Activated CD8-positive, alpha-beta T cell treated with anti-CD3 and anti-CD28 coated beads, Interleukin-2, amount 10 ng/mL, durations not matched to agents 7 days and 5 days (primary cell): ENCODE measurements around the gene CMTM3. TPM values are rescaled to one million over a fixed set of nuclear protein-coding genes. Genes with fewer than 3 reads are reported as not detected.
"Not testable (repeated sequence)": the region's sequence is repeated elsewhere in the genome, so short reads cannot be mapped to it uniquely, and the experiment has no call there.

Experiments used
- ATAC-seq: fragments of 150-1000 bp; cut with Tn5 transposase; one replicate; pipeline ENCODE4 v1.10.0; 2021; ENCODE audit warnings: moderate library complexity
- CTCF ChIA-PET: fragments of 350-600 bp; sonication (Branson Sonifier 250); formaldehyde crosslinking; loops from one replicate; lab custom pipeline; 2021; ENCODE audit warnings: antibody characterized with exemption; lab: Charles Lee
- POLR2A ChIA-PET: fragments of 350-600 bp; sonication (Branson Sonifier 250); formaldehyde crosslinking; loops from one replicate; lab custom pipeline; 2021; ENCODE audit warnings: antibody characterized with exemption; lab: Charles Lee
- DNase-seq: peaks from one replicate; pipeline ENCODE4 v3.0.0-alpha.2; 2020
- H3K27ac Mint-ChIP-seq: one replicate; pipeline ENCODE4 v1.8.0; 2021; ENCODE audit warnings: mild to moderate bottlenecking, mixed read lengths
- H3K27me3 Mint-ChIP-seq: one replicate; pipeline ENCODE4 v1.8.0; 2021; ENCODE audit warnings: low read depth, mixed read lengths
- H3K36me3 Mint-ChIP-seq: one replicate; pipeline ENCODE4 v1.8.0; 2021; ENCODE audit warnings: low read depth, mixed read lengths
- H3K4me1 Mint-ChIP-seq: one replicate; pipeline ENCODE4 v1.8.0; 2021; ENCODE audit warnings: low read depth, mixed read lengths
- H3K4me3 Mint-ChIP-seq: one replicate; pipeline ENCODE4 v1.8.0; 2021; ENCODE audit warnings: mild to moderate bottlenecking, mixed read lengths
- H3K9me3 Mint-ChIP-seq: one replicate; pipeline ENCODE4 v1.8.0; 2022; ENCODE audit warnings: mixed read lengths; ENCODE audit not compliant: insufficient read depth
- total RNA-seq, 2 experiments: library from RNA; stranded (reverse); gene quantifications; one replicate each; pipeline ENCODE4 v1.2.3, GENCODE V29; 2021

Gene CMTM3
- total RNA-seq, 2 experiments from 2014 or later = 102 to 104 TPM

- H3K4me1 Mint-ChIP-seq = peaks cover 16% of the 10 kb centered on the region
- no peak for ATAC-seq
- POLR2A ChIA-PET = no interaction called here
- CTCF ChIA-PET = interaction anchor here (0.9 to 4.1 kb wide), 4 partner anchors 9 to 220 kb away, joined by 3 to 68 read pairs (median 8); partner anchors contain the start of gene DYNC1LI2
- no peak overlapping the region for H3K27ac Mint-ChIP-seq
- peaks cover 7% of the 10 kb centered on the region for H3K27me3 Mint-ChIP-seq
- H3K9me3 Mint-ChIP-seq = no peaks in the 10 kb centered on the region
- no peaks in the 10 kb centered on the region for H3K36me3 Mint-ChIP-seq
- no peak overlapping the region for H3K4me3 Mint-ChIP-seq
- no peak for DNase-seq
Observed at GRCh38 chr16:66652661-66653360, 48.3 kb downstream of the CMTM3 start.

GRCh38 chr16:66653581-66654350 lies 49.3 kb downstream of the CMTM3 start:
- no peak overlapping the region for H3K27ac Mint-ChIP-seq
- H3K4me1 Mint-ChIP-seq = peaks cover 20% of the 10 kb centered on the region
- CTCF ChIA-PET = interaction anchor here (1.1 to 4.1 kb wide), 2 partner anchors 8 to 19 kb away, joined by 3 to 68 read pairs; no protein-coding TSS in a partner anchor
- no peak overlapping the region for H3K4me3 Mint-ChIP-seq
- ATAC-seq = no peak
- POLR2A ChIA-PET = no interaction called here
- peaks cover 10% of the 10 kb centered on the region for H3K27me3 Mint-ChIP-seq
- H3K36me3 Mint-ChIP-seq = no peaks in the 10 kb centered on the region
- H3K9me3 Mint-ChIP-seq = no peaks in the 10 kb centered on the region
- no peak for DNase-seq

DNA sequence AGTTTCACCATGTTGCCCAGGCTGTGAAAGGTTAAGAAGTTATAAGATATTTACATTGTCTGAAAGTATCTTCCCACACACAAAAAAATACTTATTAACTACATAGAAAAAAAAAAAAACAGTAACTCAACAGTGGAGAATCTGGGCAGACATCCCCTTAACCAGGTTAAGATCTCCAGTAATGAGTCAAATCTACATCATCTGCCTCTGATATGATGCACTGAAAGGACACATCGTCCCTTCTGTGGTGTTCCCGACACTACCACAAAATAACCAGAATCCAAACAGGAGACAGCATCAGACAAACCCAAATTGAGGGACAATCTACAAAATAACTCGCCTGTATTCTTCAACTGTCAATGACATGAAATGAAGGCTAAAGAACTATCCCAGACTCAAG lies 52.0 kb downstream of the CMTM3 start:
- Mint-ChIP-seq H3K36me3 (no peaks in the 10 kb centered on the region), H3K4me1 (peaks cover 9% of the 10 kb centered on the region), H3K27ac (no peak overlapping the region), H3K9me3 (no peaks in the 10 kb centered on the region), H3K4me3 (no peak overlapping the region), H3K27me3 (peaks cover 15% of the 10 kb centered on the region)
- DNase-seq (no peak), ATAC-seq (no peak)
- CTCF ChIA-PET = no interaction called here
- POLR2A ChIA-PET = no interaction called here

DNA sequence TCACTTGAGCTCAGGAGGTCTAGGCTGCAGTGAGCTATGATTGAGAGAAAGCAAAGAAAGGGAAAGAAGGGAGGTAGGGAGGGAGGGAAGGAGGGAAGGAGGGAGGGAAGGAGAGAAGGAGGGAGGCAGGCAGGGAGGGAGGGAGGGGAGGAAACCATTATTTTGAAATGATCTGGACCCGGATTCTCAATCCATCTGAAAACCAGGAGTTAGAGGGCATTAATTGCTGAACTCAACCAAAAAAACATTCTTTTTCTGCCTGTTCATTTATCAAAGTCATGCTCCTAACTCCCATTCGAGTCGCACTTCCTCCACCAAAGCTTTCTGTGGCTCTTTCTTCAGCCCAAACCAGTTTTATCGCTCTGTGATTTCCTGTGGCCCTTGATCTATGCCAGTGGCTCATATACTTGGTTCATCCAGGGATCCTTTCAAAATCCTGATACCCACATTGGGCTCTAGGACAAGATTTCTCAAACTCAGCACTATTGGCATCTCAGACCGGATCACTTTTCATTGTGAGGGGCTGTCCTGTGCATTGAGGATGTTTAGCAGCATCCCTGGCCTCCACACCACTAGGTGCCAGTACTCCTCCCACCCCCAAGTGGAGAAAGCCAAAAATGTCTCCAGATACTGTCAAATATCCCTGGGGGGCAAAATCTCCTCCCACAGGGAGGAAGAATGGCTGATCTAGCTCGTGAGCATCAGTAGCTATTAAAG lies 53.8 kb downstream of the CMTM3 start:
- Mint-ChIP-seq H3K36me3 (no peaks in the 10 kb centered on the region), H3K27ac (no peak overlapping the region), H3K9me3 (no peaks in the 10 kb centered on the region), H3K4me3 (no peak overlapping the region), H3K4me1 (peaks cover 4% of the 10 kb centered on the region), H3K27me3 (peaks cover 15% of the 10 kb centered on the region)
- DNase-seq = no peak
- ATAC-seq = no peak
- POLR2A ChIA-PET = interaction anchor here (0.7 kb wide), 1 partner anchor 106 kb away, joined by 4 read pairs; the partner anchor contains the start of gene CKLF
- CTCF ChIA-PET = interaction anchor here (0.9 to 1.5 kb wide), 5 partner anchors 9 to 79 kb away, joined by 3 to 5 read pairs (median 3); no protein-coding TSS in a partner anchor

GRCh38 chr16:66658860-66659190 lies 54.3 kb downstream of the CMTM3 start:
- H3K27me3 Mint-ChIP-seq = peaks cover 15% of the 10 kb centered on the region
- no peaks in the 10 kb centered on the region for H3K36me3 Mint-ChIP-seq
- DNase-seq (no peak), ATAC-seq (no peak)
- no peaks in the 10 kb centered on the region for H3K9me3 Mint-ChIP-seq
- ChIA-PET POLR2A (no interaction called here), CTCF (interaction anchor here (0.9 to 1.5 kb wide), 2 partner anchors 10 to 79 kb away, joined by 3 to 5 read pairs; no protein-coding TSS in a partner anchor)
- peaks cover 4% of the 10 kb centered on the region for H3K4me1 Mint-ChIP-seq
- no peak overlapping the region for H3K4me3 Mint-ChIP-seq
- no peak overlapping the region for H3K27ac Mint-ChIP-seq

DNA sequence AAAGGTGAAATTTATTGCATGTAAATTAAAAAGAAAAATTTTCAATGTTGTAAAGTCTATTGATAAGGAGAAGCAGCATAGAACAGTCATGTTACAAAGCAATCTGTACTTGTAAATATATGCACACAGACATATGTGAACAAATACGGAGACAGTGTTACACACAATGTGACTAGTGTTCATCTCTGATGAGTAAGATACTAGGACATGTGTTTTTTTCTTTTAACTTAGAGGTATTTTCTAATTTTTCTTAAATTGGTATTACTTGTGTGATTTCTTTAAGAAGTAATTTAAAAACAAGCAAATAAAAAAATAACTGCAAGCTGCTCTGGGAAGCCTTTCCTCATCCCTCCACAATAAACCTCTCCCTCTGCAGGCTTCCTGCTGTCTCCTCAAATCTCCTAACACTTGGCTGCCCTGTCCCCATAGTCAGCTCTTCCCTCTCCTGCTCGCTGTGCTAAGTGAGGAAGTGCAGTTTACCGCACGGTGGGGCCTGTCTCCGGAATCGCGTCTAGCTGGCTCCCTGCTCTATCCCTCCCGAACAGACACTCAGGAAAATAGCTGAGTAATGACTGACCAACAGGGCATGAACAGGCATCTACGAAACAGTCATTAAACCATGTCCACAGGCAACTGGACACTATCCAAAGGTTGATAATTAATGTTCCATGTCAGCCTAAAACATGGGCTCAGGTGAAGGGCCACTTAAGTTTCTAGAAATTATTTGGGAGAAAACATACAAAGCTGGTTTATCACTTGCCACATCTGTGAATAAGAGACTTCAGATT lies 56.1 kb downstream of the CMTM3 start:
- ChIA-PET POLR2A (no interaction called here), CTCF (interaction anchor here (1.2 to 4.8 kb wide), 4 partner anchors 9 to 207 kb away, joined by 3 to 68 read pairs (median 4); no protein-coding TSS in a partner anchor)
- Mint-ChIP-seq H3K27ac (no peak overlapping the region), H3K36me3 (no peaks in the 10 kb centered on the region), H3K4me3 (no peak overlapping the region), H3K9me3 (no peaks in the 10 kb centered on the region), H3K4me1 (peaks cover 4% of the 10 kb centered on the region), H3K27me3 (peaks cover 15% of the 10 kb centered on the region)
- ATAC-seq (no peak), DNase-seq (no peak)

DNA sequence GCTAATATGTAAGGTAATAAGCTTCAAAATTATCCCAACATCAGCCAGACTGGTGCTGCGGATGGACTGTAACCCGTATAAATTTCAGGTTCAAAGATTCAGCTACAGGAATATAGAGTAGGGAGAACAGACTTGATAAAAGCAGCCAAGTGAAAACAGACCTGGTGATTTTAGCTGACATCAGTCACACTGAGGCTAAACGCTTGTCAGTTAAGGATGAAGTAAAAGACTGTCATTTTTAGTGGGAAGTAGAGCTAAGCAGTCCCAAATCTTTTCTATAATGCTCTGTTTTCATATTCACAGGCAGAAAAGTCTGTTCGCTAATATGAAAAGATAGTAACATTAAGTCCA lies 56.7 kb downstream of the CMTM3 start:
- H3K36me3 Mint-ChIP-seq = no peaks in the 10 kb centered on the region
- ChIA-PET POLR2A (no interaction called here), CTCF (interaction anchor here (1.2 to 4.8 kb wide), 4 partner anchors 9 to 207 kb away, joined by 3 to 68 read pairs (median 4); no protein-coding TSS in a partner anchor)
- ATAC-seq (no peak), DNase-seq (no peak)
- H3K9me3 Mint-ChIP-seq = no peaks in the 10 kb centered on the region
- H3K27ac Mint-ChIP-seq = no peak overlapping the region
- peaks cover 15% of the 10 kb centered on the region for H3K27me3 Mint-ChIP-seq
- peaks cover 4% of the 10 kb centered on the region for H3K4me1 Mint-ChIP-seq
- H3K4me3 Mint-ChIP-seq = no peak overlapping the region

DNA sequence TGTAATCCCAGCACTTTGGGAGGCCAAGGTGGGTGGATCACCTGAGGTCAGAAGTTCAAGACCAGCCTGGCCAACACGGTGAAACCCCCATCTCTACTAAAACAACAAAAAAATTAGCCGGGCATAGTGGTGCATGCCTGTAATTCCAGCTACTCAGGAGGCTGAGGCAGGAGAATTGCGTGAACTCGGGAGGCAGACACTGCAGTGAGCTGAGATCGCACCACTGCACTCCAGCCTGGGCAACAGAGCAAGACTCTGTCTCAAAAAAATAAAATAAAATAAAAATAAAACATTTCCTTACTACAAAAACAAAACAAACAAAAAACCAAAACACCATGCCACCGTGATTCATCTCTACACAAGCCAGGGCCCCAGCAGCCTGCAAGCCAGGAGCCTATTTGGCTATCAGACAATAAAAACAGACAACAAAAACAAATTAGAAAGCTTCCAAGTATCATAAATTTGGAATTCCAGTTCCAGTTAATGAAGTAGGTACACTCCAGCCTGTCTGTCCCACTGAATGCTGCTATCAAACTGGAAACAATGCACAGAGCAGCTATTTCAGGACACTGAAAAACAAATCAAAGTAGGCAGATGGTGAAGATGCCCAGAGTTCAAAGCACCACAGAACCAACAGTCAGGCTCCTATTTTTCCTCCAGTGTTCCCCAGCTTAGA lies 57.3 kb downstream of the CMTM3 start:
- H3K4me1 Mint-ChIP-seq, H3K27ac Mint-ChIP-seq, H3K4me3 Mint-ChIP-seq, ATAC-seq, H3K9me3 Mint-ChIP-seq, H3K36me3 Mint-ChIP-seq, POLR2A ChIA-PET, DNase-seq: not testable (repeated sequence)
- CTCF ChIA-PET = interaction anchor here (1.2 to 4.8 kb wide), 6 partner anchors 10 to 206 kb away, joined by 3 to 68 read pairs (median 4); no protein-coding TSS in a partner anchor
- H3K27me3 Mint-ChIP-seq = peaks cover 12% of the 10 kb centered on the region

DNA sequence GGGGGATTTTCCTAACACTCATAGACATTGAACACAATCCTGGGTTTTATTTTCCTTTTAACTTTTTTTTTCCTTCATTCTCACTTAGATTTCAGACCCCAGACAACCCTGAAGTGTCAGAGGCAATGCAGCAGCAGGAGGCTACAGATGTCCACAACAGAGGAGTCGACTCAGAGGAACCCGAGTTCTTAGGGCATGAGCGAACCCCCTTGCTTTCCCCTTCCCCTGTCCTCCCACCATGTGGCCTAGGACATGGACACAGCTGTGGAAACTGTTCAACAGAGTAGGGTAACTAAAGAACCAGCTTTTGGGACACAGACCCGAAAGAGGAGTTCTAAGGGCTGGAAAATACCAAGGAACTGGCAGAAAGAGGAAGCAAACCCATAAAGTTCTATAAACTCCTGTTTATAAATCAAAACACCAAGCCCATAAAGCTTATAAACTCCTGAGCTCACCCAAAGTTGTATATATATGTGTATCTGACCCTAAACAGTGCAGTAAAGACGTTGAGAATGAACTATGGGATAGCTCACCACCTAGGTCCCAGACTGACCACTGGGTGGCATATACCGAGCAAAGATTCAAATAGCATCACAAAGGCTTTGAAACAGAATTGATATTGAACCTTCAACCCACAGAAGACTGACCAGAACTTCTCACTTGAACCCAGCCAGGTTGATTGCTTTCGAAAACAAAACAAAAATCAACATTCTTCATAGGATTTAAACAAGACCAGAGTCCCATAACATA lies 58.1 kb downstream of the CMTM3 start:
- no peak overlapping the region for H3K4me3 Mint-ChIP-seq
- ATAC-seq (no peak), DNase-seq (no peak)
- ChIA-PET POLR2A (no interaction called here), CTCF (interaction anchor here (1.1 to 4.8 kb wide), 6 partner anchors 11 to 205 kb away, joined by 3 to 68 read pairs (median 4); no protein-coding TSS in a partner anchor)
- H3K4me1 Mint-ChIP-seq = peaks cover 4% of the 10 kb centered on the region
- no peaks in the 10 kb centered on the region for H3K9me3 Mint-ChIP-seq
- H3K36me3 Mint-ChIP-seq = no peaks in the 10 kb centered on the region
- H3K27me3 Mint-ChIP-seq = peaks cover 12% of the 10 kb centered on the region
- H3K27ac Mint-ChIP-seq = no peak overlapping the region
